ENCODE results near the gene TNS2. TPM values are rescaled to one million over a fixed set of nuclear protein-coding genes. Genes with fewer than 3 reads are reported as not detected.

Gene TNS2
- polyA plus RNA-seq, 1 of the 3 experiments (the other 2 are of a cell fraction): 50.0 TPM

DNA sequence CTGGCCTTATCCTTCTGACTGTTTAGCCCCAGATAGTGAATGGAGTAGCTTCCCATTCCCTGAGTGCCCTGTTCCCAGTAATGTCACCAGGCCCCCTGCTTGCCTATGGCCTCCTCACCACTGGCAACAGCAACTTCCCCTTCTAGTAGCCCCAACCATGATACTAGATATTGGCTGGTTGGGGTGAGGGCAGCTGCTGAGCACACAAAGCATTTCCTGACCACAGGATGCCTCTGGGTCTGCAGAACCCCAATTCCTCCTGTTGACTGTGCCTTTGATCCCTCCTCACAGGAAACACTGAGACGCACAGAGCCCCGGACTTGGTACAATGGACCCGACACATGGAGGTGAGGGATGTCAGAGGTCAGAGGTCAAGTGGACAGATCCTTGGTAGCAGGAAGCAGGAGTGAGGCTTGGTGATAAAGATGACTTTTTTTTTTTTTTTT lies 54.0 kb downstream of the TNS2 start:
- Histone ChIP-seq H4K20me1 (ENCODE audit: insufficient read depth) (no peaks in the 10 kb centered on the region), H3K4me2 (no peak overlapping the region), H3K9ac (no peak overlapping the region), H3K9me2 (no peaks in the 10 kb centered on the region), H3F3A (replicated peaks; ENCODE audit: insufficient read depth) (peaks cover 10% of the 10 kb centered on the region), H2AFZ (ENCODE audit: low read depth) (no peak overlapping the region), H3K4me1 (ENCODE audit: control insufficient read depth in 1 of 2, insufficient read depth in 2 of 2, low read depth in 1 of 2, low read length in 1 of 2) (peaks cover 0 to 15% of the 10 kb centered on the region in 2 experiments; a peak in 1 of 4 replicates), H3K27ac (ENCODE audit: low read depth in 2 of 2, low read length in 1 of 2) (no peak overlapping the region), H3K9me3 (no peaks in the 10 kb centered on the region), H3K4me3 (ENCODE audit: low read depth in 2 of 2, low read length in 1 of 2) (no peak overlapping the region), H3K27me3 (ENCODE audit: insufficient read depth) (no peaks in the 10 kb centered on the region), H3K79me2 (ENCODE audit: insufficient read depth) (peaks cover 5% of the 10 kb centered on the region; the same call in 1 of the 2 replicates), H3K36me3 (replicated peaks in 1 of 2; ENCODE audit: control insufficient read depth in 1 of 2, insufficient read depth in 2 of 2, low read length in 1 of 2) (peaks cover 8% of the 10 kb centered on the region in 2 experiments)
- no peak for TF ChIP-seq POLR2AphosphoS5 (IDR thresholded peaks at IDR 0.05; ENCODE audit: low read depth, low read length)
- TF ChIP-seq JUND (IDR thresholded peaks at IDR 0.05): no peak
- TF ChIP-seq, protein P1, sequence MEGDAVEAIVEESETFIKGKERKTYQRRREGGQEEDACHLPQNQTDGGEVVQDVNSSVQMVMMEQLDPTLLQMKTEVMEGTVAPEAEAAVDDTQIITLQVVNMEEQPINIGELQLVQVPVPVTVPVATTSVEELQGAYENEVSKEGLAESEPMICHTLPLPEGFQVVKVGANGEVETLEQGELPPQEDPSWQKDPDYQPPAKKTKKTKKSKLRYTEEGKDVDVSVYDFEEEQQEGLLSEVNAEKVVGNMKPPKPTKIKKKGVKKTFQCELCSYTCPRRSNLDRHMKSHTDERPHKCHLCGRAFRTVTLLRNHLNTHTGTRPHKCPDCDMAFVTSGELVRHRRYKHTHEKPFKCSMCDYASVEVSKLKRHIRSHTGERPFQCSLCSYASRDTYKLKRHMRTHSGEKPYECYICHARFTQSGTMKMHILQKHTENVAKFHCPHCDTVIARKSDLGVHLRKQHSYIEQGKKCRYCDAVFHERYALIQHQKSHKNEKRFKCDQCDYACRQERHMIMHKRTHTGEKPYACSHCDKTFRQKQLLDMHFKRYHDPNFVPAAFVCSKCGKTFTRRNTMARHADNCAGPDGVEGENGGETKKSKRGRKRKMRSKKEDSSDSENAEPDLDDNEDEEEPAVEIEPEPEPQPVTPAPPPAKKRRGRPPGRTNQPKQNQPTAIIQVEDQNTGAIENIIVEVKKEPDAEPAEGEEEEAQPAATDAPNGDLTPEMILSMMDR (IDR thresholded peaks at IDR 0.05): no peak
- TF ChIP-seq, protein P2, sequence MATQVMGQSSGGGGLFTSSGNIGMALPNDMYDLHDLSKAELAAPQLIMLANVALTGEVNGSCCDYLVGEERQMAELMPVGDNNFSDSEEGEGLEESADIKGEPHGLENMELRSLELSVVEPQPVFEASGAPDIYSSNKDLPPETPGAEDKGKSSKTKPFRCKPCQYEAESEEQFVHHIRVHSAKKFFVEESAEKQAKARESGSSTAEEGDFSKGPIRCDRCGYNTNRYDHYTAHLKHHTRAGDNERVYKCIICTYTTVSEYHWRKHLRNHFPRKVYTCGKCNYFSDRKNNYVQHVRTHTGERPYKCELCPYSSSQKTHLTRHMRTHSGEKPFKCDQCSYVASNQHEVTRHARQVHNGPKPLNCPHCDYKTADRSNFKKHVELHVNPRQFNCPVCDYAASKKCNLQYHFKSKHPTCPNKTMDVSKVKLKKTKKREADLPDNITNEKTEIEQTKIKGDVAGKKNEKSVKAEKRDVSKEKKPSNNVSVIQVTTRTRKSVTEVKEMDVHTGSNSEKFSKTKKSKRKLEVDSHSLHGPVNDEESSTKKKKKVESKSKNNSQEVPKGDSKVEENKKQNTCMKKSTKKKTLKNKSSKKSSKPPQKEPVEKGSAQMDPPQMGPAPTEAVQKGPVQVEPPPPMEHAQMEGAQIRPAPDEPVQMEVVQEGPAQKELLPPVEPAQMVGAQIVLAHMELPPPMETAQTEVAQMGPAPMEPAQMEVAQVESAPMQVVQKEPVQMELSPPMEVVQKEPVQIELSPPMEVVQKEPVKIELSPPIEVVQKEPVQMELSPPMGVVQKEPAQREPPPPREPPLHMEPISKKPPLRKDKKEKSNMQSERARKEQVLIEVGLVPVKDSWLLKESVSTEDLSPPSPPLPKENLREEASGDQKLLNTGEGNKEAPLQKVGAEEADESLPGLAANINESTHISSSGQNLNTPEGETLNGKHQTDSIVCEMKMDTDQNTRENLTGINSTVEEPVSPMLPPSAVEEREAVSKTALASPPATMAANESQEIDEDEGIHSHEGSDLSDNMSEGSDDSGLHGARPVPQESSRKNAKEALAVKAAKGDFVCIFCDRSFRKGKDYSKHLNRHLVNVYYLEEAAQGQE (IDR thresholded peaks at IDR 0.05; ENCODE audit: low read depth, low read length): no peak
- no peak for DNase-seq
- 94% methylated on average over 3 of the region's 3 CpGs for WGBS (ENCODE audit: low lambda C conversion rate)
- POLR2A ChIA-PET: no interaction called here
- CTCF ChIA-PET: interaction anchor here (2.3 to 7.6 kb wide), 2 partner anchors 41 to 94 kb away, joined by 9 to 385 read pairs; no protein-coding TSS in a partner anchor

DNA sequence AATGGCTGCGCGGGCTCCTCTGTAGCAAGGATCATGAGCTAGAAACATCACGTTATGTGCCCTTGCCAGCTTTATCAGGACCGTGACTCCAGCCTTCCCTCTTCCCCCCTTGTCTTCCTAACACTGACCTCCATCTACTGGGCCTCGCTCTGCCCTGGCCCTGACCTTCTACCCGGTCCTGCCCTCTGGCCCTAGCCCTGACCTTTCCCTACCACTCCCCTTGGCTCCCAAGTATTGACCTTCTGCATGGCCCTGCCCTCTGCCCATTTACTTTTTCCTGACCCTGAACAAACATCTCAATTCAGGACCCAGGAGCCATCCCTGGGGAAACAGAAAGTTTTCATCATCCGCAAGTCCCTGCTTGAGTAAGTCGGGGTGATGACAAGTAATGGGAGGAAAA lies 55.4 kb downstream of the TNS2 start:
- no peaks in the 10 kb centered on the region for H3K9me2 ChIP-seq
- DNase-seq: no peak
- no peak overlapping the region for H3K9ac ChIP-seq
- no peaks in the 10 kb centered on the region for H3K27me3 ChIP-seq (ENCODE audit: insufficient read depth)
- CTCF ChIA-PET: interaction anchor here (1.1 to 2.4 kb wide), 2 partner anchors 39 to 247 kb away, joined by 3 to 18 read pairs; no protein-coding TSS in a partner anchor
- peaks cover 0 to 10% of the 10 kb centered on the region in 2 experiments; a peak in 1 of 4 replicates for H3K4me1 ChIP-seq (ENCODE audit: control insufficient read depth in 1 of 2, insufficient read depth in 2 of 2, low read depth in 1 of 2, low read length in 1 of 2)
- no peak overlapping the region for H3K4me2 ChIP-seq
- POLR2A ChIA-PET: no interaction called here
- H3K4me3 ChIP-seq (ENCODE audit: low read depth in 2 of 2, low read length in 1 of 2): no peak overlapping the region
- H3K27ac ChIP-seq (ENCODE audit: low read depth in 2 of 2, low read length in 1 of 2): no peak overlapping the region
- H3K9me3 ChIP-seq: no peaks in the 10 kb centered on the region
- H4K20me1 ChIP-seq (ENCODE audit: insufficient read depth): no peaks in the 10 kb centered on the region
- no peaks in the 10 kb centered on the region for H3K79me2 ChIP-seq (ENCODE audit: insufficient read depth)
- 90% methylated on average over 8 of the region's 8 CpGs for WGBS (ENCODE audit: low lambda C conversion rate)
- no peak for TF ChIP-seq CHD2 (IDR thresholded peaks at IDR 0.05; ENCODE audit: low read length, partially characterized antibody)
- TF ChIP-seq FOXM1 (IDR thresholded peaks at IDR 0.05; ENCODE audit: low read depth): no peak
- TF ChIP-seq EZH2phosphoT487 (IDR thresholded peaks at IDR 0.05; ENCODE audit: borderline replicate concordance, low read depth): no peak
- TF ChIP-seq, protein P3, sequence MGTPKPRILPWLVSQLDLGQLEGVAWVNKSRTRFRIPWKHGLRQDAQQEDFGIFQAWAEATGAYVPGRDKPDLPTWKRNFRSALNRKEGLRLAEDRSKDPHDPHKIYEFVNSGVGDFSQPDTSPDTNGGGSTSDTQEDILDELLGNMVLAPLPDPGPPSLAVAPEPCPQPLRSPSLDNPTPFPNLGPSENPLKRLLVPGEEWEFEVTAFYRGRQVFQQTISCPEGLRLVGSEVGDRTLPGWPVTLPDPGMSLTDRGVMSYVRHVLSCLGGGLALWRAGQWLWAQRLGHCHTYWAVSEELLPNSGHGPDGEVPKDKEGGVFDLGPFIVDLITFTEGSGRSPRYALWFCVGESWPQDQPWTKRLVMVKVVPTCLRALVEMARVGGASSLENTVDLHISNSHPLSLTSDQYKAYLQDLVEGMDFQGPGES (IDR thresholded peaks at IDR 0.05; ENCODE audit: low read depth, low read length): no peak
- TF ChIP-seq, protein P4, sequence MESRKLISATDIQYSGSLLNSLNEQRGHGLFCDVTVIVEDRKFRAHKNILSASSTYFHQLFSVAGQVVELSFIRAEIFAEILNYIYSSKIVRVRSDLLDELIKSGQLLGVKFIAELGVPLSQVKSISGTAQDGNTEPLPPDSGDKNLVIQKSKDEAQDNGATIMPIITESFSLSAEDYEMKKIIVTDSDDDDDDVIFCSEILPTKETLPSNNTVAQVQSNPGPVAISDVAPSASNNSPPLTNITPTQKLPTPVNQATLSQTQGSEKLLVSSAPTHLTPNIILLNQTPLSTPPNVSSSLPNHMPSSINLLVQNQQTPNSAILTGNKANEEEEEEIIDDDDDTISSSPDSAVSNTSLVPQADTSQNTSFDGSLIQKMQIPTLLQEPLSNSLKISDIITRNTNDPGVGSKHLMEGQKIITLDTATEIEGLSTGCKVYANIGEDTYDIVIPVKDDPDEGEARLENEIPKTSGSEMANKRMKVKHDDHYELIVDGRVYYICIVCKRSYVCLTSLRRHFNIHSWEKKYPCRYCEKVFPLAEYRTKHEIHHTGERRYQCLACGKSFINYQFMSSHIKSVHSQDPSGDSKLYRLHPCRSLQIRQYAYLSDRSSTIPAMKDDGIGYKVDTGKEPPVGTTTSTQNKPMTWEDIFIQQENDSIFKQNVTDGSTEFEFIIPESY (IDR thresholded peaks at IDR 0.05; ENCODE audit: borderline replicate concordance, low read depth): no peak
- TF ChIP-seq RCOR1 (IDR thresholded peaks at IDR 0.05; ENCODE audit: low read length): no peak
- TF ChIP-seq POLR2AphosphoS5 (IDR thresholded peaks at IDR 0.05; ENCODE audit: low read depth, low read length): no peak
- no peak for TF ChIP-seq RXRA (IDR thresholded peaks at IDR 0.05; ENCODE audit: borderline replicate concordance, low read depth)
- no peak for TF ChIP-seq MEF2A (IDR thresholded peaks at IDR 0.05; ENCODE audit: borderline replicate concordance, low read depth)
- TF ChIP-seq, protein P5, sequence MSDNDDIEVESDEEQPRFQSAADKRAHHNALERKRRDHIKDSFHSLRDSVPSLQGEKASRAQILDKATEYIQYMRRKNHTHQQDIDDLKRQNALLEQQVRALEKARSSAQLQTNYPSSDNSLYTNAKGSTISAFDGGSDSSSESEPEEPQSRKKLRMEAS (IDR thresholded peaks at IDR 0.05; ENCODE audit: low read depth): no peak
- no peak for TF ChIP-seq RFX5 (IDR thresholded peaks at IDR 0.05; ENCODE audit: low read length)
- no peak for TF ChIP-seq TCF12 (IDR thresholded peaks at IDR 0.05)
- peaks cover 5% of the 10 kb centered on the region for H3F3A ChIP-seq (replicated peaks; ENCODE audit: insufficient read depth)
- H2AFZ ChIP-seq (ENCODE audit: low read depth): no peak overlapping the region
- peaks cover 5 to 8% of the 10 kb centered on the region in 2 experiments for H3K36me3 ChIP-seq (replicated peaks in 1 of 2; ENCODE audit: control insufficient read depth in 1 of 2, insufficient read depth in 2 of 2, low read length in 1 of 2)

All from SK-N-SH (cell line).